ENCODE results near the gene RPS6KB2.

Gene RPS6KB2

DNA sequence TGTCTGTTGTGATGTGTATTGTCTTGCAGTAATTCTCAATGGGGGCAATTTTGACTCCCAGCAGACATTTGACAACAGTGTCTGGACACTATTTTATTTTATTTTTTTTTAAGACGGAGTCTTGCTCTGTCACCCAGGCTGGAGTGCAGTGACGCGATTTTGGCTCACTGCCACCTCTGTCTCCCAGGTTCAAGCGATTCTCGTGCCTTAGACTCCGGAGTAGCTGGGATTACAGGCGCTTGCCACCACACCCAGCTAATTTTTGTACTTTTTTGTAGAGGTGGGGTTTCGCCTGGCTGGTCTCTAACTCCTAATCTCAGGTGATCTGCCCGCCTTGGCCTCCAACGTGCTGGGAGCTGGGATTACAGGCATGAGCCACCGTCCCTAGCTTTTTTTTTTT lies 1.4 kb downstream of the RPS6KB2 start:
- DNase-seq, result no peak

DNA sequence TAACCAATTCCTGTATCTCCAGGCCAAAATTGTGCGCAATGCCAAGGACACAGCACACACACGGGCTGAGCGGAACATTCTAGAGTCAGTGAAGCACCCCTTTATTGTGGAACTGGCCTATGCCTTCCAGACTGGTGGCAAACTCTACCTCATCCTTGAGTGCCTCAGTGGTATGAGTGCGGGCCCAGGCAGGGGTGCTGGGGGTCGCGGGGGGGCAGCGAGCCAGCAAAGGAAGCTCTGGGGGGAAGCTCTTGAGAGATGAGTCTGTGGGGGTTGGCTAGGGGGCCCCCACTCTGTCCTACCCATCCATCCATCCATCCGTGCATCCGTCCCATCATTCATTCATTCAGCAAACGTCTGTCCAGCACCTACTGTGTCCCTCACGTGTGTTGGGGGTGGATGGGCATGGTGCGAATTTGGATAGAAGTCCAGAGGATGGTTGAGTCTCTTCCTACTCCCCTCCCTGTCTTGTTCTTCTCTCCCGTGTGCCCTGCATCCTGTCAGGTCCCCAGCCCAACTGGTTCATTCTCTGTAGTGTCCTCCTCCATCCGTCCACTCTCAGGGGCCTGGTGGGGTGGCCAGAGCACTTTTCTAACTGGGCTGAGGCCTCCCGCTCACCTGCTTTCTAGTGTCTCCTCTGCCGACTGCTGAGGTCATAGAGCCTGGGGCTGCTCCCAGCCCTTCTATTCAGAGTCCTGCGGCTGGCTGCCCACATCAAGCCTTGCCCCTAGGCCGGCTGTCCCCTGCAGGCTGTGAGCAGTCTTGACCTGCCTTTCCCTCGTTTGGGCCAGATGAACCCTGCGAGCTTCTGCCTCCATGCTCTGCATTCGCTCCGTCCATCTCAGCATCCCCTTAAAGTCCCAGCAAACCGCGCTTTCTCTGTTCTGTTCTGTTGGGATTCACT lies 3.3 kb downstream of the RPS6KB2 start:
- DNase-seq, result no peak

DNA sequence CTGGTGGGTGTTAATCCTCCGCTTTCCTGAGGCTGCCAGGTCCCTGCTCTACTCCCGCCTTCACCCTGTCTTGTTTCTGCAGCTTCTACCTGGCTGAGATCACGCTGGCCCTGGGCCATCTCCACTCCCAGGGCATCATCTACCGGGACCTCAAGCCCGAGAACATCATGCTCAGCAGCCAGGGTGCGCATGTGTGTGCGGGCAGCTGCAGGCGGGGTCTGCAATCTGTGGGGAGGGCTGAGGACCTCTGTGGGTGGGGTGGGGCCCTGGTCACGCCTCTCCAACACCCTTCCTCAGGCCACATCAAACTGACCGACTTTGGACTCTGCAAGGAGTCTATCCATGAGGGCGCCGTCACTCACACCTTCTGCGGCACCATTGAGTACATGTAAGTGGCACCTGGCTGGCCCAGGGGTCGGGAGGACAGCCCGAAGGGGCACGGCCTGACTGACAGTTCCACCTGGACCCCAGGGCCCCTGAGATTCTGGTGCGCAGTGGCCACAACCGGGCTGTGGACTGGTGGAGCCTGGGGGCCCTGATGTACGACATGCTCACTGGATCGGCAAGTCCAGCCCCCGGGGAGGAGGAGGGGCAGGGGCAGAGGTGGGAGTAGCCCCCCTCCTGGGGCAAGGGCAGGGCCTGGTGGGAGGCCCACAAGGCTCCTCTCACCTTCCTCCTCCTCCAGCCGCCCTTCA lies 4.5 kb downstream of the RPS6KB2 start:
- no peak for DNase-seq

DNA sequence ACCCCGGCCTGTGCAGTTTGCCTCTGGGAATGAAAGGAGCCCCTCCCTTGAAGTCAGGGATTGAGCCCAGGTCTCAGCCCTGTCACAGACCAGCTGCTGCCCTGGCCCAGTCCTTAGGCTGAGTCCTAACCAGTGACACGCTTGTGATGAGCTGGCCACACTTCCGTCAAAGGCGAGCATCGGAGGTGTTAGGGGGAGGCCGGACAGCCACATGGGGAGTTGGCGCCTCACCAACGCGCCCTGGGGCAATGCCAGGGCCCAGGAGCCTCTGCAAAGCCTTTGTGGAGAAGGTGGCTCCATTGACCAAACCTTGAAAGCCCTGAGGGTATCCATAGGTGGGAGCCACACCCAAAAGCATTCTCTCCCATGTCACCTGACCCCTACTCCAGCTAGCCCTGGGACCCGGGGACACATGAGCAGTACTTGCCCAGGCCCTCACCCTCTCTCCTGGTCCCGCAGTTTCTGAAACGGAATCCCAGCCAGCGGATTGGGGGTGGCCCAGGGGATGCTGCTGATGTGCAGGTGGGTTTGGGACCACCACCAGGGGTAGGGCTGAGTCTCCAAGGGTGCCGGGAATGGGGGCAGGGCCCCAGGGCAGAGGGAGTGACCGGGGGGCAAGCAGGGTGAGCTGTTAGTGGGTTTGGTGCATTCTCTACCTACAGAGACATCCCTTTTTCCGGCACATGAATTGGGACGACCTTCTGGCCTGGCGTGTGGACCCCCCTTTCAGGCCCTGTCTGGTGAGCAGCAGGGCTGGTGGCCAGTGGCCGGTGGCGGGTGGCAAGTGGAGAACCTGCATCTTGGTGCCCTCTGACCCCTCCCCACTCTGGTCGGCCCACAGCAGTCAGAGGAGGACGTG lies 5.5 kb downstream of the RPS6KB2 start:
- no peak for DNase-seq

DNA sequence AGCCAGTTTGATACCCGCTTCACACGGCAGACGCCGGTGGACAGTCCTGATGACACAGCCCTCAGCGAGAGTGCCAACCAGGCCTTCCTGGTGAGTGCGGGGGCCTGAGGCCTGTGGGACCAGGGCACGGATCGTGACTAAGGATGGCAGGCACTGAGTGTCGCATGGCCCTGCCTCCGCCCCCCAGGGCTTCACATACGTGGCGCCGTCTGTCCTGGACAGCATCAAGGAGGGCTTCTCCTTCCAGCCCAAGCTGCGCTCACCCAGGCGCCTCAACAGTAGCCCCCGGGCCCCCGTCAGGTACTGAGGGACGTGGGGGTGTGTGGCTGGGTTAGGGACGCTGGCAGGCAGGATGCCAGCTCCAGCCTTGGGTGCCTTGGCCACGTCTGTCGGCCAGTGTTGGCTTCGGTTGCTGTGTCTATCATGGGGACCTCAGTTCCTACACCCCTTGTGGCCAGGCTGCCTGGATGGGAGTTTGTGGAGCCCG lies 6.1 kb downstream of the RPS6KB2 start:
- DNase-seq, result no peak

DNA sequence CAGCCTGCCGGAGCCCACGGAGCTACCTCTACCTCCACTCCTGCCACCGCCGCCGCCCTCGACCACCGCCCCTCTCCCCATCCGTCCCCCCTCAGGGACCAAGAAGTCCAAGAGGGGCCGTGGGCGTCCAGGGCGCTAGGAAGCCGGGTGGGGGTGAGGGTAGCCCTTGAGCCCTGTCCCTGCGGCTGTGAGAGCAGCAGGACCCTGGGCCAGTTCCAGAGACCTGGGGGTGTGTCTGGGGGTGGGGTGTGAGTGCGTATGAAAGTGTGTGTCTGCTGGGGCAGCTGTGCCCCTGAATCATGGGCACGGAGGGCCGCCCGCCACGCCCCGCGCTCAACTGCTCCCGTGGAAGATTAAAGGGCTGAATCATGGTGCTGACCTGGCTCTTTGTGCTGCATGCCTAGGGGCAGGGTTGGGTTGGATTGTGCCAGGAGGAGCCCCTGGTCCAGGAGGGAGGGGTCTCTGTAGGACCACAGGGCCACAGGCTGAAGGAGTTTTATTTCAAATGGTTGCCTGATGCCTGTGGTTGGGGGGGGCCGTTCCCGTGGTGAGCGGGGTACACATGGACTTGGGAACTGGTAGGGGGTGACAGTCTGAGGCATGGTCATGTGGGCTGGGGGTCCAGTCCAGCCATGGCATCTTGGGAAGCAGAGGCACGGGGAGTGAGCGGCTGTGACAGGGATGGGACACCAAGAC lies 6.9 kb downstream of the RPS6KB2 start:
- DNase-seq, result no peak

DNA sequence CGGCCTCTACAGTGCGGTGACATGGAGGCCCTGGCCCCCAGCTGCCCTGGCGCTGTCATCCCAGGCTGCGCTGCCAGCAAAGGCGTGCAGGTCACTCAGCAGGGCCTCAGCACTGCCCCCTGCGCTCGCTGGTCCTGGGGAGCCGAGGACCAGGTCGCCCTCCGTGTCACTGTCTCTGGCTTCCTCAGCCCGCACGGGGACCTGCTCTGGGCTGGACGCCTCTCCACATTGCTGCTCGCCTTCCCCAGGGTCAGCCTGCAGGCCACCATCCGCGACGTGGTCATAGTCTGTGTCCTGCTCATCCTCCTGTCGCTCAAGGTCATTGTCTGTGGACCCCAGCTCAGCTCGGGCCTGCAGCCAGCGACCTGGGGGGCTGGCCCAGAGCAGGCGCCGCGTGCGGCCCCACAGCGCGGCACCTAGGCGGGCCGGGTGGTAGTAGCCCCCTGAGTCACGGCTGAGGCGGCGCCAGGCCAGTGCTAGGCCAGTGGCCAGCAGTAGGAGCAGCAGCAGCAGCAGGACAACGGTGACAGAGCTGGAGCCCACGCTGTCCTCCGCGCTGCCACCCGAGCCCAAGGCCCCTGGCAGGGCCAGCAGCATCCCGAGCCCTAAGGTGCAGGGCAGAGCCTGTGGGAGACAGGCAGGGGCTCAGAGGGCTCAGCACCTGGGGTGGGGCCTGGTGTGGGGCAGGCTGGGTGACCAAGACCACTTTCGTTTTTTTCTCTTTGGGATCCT lies 7.6 kb downstream of the RPS6KB2 start:
- no peak for DNase-seq

DNA sequence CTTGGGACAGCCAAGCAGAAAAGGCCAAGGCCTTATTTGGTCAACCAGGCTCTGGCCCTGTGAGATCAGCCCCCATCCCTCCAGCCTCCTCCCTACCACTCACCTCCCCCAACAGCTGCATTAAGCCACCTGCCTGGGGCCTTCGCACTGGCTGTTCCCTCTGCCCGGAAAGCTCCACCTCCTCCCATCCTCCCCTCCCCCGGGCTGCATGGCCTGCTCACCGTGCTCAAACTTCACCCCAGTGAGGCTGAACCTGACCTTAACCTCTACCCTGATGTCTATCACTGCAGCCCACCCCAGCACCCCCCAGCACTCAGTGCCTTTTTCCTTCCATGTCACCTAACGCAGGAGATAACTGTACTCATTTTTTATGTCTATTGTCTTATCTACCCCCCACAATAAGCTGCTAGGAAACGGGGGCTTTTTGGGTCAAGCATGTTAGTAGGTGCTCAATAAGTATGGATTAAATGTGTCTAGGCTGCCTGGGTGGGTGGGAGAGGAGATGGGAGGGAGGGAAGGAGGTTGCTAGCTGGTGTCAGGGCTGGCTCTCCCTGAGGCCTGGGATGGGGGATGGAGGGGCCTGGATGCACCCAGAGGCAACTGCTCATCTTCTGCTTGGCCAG lies 8.3 kb downstream of the RPS6KB2 start:
- no peak for DNase-seq

DNA sequence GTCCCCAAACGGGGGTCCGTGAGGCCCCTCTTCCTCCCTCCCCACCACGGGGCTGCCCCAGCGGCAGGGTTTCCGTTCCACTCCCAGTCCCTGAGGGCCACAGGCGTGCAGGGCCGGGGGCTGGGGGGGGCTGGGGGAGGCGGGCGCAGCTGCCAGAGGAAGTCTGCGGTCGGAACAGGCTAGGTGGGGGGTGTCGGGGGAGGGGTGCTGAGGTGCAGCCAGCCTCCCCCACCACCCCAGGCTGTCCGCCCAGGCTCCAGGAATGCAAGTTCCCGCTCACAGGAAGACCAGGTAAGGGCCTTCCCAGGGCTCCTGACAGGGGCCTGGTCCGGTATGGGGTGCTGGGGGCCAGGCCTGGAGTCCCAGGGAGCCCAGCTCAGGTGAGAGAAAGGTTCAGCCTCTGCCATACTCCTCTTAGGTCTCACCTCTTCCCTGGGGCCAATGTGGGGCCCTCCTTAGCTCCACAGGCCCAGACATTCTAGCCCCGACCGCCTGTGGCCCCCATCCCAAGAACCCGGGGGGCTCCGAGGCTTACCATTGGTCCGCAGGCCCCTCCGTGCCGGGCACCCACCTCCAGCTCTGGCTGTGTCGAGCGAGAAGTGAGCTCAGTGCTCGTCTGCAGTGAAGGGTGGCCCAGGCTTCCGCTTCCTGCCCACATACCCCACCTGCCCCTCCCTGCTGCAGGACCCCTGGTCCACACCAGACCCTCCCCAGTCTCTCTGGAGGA lies 9.0 kb downstream of the RPS6KB2 start, which contains the start of gene PTPRCAP:
TSS of gene PTPRCAP (minus strand) at position 601 of the 727 bp plus-strand sequence. CDS start at position 538, 63 bp downstream.
- no peak for DNase-seq

DNA sequence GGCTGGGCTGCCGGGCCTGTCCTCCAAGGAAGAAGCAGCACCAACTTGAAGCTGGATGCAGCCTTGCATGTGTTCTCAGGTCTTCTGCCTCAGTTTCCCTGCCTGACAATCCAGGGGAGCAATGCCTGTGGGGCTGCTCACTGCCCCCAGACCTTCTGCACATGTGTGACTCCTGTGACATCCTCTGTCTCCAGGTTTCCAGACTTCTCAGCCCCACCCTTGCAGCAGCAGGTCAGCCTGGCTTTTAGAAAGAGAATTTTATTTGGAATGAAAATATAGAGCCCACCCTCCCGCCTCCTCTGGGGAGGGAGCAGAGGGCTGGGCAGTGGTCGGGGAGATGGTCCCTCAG lies 9.5 kb downstream of the RPS6KB2 start:
- no peak for DNase-seq

DNA sequence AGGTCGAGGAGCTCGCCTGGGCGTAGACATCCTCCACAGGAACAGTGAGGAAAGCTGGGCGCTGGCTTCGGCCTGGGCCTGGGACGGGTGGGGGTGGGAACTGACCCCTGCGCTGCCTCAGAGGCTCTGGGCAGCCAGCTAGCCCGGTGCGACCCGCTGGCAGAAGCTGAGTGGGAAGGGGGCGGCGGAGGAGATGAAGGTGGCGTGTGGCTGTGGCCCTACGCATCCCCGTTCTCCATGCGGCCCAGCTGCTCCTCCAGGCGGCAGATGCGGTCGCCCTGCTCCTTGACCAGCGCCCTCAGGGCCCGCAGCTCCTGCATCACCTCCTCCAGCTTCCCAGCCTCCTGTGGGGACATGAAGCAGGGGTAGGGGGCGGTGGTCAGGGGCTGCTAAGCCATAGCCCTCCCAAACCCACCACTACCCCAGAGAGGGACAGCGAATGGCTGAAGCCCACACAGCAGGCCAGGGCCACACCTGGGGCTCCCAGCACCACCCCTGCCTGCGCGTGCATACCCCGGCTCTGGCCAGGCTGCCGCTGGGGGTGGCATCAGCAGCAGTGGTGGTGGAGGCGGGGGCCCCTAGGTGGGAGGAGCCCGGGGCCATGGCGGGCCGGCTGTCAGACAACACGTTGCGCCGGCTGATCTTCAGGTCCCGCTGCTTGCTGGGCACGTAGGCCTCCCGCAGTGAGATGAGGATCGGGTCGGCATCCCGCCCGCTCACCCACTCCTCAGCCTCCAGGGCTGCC lies 10.0 kb downstream of the RPS6KB2 start:
- no peak for DNase-seq

DNA sequence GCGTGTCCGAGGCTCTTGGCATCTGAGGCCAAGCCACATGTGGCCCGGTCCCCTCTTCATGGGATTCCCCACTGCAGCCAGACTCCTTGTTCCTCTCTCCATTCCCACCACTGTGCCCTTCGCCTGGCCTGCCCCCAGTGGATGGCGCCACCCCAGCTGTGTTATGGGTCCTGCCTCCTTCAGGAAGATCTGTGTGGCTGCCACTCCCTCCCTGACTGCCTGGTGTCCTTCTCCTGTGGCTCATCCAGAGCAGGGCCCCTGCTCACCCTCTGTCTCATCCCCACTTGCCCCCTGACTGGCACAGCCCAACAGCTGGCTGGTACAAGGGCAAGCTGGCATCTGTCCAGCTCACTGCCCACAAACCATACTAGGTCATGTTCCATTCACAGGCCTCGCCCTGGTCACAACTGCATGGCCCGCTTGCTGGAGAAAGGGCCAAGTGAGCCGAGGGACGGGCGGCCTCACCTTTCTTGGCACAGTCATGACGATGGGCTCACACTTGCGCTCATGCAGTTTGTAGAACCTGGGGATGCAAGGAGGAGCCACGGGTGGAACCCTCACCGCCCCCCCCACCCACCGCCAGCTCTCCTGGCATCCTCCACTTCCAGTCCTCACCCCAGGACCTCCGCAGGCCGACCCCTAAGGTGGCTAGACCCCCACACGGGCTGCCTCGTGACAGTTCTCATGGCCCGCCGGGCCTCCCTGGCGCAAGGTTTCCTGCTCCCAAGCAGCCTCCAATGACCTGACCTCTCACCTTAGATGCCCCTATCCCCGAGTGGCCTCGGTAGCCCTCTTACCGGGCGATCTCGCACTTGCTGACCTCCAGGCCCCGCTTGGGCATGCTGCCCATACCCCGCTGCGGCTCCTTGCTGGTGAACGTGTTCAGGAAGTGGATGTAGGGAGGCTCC lies 11.3 kb downstream of the RPS6KB2 start:
- DNase-seq, result peak in 2 of 14 donors; percentile 27 to 42

DNA sequence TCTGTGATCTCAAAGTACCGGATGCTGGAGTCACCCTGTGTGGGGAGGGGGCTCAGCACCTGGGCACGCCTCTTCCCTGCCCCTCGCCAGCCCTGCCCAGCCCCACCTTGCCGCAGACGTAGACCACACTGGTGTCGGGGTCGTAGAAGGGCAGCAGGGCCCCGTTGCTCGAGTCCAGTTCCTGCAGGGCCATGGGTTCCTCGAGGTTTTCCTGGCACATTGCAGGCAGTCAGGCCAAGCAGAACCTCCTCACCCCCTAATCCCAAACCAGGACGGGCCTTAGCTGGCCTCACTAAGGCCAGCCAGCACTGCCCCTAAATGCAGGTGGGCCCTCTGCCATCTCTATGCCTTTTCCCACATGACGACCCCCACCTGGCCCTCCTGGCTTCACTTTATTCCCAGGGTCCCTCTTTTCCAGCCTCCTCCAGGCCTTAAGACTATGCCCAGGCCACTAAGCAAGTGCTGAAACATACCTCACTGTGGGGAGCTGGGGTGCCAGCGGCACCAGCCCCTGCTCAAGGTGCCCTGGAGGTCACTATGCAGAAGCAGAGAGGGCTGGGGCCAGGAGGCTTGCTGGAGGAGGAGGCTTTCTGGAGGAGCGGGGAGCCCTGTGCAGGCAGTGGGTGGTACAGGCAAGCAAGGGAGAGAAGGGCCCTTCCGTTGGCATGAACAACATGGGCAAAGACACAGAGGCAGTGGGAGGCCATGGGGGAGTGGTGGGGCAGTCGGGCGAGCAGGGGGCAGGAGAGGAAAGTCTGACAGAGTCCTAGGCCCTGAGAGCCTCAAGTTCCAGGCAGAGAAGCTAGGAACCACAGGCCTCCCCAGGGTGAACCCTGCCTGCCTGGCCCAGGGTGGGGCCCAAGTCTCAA lies 12.2 kb downstream of the RPS6KB2 start:
- no peak for DNase-seq

DNA sequence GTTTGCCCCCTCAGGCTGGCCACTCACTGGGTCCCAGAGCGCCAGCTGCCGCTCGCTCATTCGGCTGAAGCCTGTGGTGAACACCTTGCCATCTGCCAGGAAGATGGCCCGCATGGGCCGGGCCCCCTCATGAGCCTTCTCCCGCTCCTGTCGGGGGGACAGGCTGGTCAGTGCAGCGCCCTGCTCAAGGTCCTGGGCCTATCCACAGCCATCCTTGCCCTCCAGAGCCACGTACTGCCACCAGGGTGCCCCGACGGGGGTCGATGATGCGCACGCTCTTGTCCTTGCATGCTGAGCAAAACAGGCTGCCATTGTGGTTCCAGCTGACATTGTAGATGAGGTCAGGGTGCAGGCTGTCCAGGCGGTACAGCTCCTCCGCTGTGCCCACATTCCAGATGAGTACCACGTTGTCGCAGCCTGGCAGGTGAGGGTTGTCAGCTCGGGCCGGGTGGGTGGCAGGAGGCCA lies 12.8 kb downstream of the RPS6KB2 start:
- no peak for DNase-seq

DNA sequence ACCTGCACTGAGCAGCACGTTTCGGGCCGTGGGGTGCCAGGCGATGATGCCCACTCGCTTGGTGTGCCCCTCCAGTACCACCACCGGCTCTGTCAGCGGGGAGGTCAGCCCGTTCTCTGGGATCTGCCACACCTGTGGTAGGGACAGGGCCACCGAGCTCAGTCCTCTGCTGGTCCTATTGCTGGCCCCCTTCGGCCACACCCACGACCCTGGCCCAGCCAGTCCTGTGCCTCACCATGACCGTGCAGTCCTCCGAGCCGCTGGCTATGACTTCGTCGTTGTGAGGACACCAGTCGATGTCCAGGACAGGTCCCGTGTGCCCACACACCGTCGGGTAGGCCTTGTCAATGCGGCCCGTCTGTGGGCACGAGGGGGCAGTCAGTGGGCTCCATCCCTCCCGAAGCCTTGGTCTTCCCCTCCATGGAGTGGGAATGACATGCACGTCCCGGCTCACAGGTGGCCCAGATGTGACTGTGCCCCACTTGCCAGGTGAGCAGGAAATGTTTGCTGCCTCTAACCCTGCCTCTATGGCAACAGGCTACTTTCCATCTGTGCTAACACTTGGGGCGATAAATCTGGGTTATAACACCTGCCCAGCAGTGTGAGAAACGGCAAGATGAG lies 13.5 kb downstream of the RPS6KB2 start:
- no peak for DNase-seq

Measured in C1 segment of cervical spinal cord (tissue), 14 donors.